Activated CD4-positive, alpha-beta T cell treated with anti-CD3 and anti-CD28 coated beads for 24 hours (primary cell): ENCODE results near the gene TCEAL9.
"Not testable (repeated sequence)": the region's sequence is repeated elsewhere in the genome, so short reads cannot be mapped to it uniquely, and the experiment has no call there.

Experiments used
- DNase-seq, 2 donors: peaks; one replicate each; pipeline ENCODE4 v3.0.0-alpha.2; 2020; ENCODE audit warnings: low read depth in 2 of 2

Gene TCEAL9, protein sequence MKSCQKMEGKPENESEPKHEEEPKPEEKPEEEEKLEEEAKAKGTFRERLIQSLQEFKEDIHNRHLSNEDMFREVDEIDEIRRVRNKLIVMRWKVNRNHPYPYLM

DNA sequence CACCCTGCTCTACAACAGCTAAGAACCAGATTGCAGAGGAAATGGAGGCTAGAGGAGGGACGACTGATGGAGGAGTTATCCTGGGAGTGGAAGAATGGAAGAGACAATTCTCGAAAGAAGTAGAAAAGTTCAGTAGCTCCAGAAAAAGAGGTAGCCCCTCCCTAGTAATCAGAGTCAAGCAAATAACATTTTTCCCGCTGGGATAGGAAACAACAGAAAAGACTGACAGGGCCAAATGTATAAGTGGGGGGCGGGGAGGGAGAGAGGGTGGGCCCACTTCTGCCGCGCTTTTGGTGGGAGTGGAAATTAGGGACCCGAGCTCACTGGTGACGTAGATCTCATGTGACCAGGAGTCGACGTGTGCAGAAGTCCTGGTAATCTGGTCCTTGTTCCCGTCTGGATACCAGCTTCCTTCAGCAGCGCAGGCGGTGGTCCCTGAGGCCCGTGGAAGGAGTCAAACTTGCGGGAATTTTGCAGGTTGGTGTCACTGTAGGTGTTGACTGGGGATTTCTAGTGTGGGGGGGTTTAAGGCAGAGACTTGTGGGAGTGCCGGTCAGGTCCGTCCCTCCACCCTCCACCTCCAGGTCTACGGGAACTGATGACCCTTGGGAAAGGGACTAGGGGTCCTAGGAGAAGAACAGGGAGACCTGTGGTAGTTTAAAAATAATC lies at the start of gene TCEAL9:
TSS of gene TCEAL9 (plus strand) at position 377 of the 669 bp plus-strand sequence. CDS start 1,179 bp downstream, outside the sequence.
- no peak for DNase-seq

DNA sequence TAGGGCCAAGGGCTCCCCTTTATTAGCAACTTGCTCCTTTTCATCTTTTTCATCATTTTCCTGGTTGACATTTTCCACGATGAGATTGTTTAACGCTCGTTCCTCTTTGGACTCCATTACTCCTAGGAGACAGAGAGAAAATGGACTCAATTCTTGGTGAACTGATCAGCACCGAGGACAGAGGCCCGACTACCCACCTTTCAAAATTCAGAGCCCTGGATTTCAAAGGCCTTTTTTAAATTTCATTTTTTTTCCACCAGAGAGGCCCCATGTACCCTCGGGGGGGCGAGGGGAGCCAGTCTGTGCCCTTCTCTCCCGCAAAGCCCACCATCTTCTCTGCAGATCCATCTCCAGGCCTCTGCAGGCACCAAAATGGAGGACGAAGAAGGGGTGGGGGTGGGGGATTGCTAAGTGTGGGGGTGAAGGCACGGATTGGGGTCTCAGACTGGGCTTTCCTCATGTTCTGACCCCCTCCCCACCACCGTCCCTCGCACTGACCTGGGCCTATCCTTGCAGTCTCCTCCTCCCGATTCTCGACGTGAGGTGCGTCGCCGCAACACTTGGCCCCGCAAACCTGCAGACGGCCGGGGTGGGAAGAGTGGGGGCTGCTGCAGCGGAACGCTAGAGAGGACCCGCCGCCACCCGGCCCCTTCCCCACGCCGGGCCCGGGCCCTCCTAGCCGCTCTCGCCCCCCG lies 46.3 kb upstream of the TCEAL9 start:
- no peak for DNase-seq

DNA sequence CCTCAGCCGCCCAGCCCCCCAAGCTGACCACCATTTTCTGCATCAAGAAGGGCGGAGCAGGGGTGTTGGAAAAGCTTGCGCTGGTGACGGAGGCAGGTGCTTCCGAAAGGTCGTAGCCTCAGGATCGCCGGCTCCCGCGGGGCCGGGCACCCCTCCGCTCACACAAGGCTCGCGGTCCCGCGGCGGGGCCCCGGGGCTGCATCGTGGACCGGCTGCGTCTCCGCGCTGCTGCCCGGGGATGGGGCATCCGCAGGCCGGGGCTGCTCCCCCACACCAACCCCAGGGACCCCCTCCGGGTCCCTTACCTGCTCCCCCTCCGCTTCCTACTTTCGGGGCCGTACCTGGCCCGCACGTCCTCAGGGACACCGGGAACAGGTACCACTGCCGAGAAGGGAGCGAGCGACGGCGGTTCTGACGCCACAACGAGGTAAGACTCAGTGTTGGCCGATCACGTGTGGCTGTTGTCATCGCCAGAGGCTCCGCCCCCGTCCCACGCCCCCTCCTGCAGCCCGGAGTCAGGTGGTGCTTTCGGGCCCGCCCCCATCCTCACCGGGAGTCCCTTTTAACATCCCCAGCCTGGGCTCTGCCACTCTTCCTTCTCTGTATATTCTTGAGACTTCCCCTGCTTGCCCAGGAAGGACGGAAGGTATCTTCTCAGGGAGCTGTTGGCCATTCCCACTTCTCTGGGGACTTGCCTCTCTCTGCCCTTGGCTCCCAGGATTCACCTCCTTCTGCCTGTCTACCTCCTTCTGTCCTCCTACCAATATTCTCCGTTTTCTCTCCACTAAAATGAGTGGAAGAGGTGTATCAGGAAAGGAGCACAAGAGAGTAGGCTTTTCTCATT lies 45.5 kb upstream of the TCEAL9 start, which contains the start of gene BEX2:
TSS of gene BEX2 (minus strand) at position 436 of the 844 bp plus-strand sequence. CDS start 1,014 bp downstream, outside the sequence.
- DNase-seq, result peak; percentile 68 to 73

DNA sequence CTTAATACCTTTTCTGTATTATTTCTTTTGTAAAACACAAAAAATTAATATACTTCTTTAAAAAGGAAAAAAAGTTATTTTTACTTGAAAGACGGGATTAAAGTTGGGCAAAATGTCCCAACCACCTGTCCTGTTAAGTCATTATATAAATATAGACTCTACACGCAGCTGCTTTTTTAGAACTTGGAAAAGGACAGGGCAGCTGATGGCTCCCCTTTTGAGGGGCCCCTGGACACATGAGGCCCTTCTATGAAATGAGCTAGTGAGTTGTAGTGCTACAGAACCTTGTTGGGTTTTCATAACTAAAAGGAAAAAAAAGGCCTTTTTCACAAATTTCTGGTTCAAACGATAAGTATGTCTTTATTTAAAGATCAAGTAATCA lies 44.9 kb upstream of the TCEAL9 start:
- no peak for DNase-seq

DNA sequence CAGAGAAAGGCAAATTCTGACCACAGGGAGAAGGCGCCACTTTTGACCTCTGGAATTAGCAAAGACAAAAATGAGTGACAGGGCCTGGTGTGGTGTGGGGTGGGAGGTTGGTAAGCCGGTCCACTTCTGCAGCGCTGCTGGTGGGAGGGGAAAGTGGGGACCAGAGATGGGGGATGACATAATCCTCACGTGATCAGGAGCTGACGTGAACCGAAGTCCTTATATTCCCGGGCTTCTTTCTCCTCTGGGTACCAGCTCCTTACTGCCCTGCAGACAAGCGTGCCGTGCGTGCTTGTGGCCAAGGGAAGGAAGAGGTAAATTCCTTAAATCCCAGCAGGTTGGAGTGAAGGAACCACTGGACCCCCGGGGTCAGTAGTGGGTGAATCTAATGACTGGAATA lies 26.3 kb upstream of the TCEAL9 start, which contains the start of gene TCEAL7:
TSS of gene TCEAL7 (plus strand) at position 249 of the 400 bp plus-strand sequence. CDS start 1,165 bp downstream, outside the sequence.
- DNase-seq, result no peak

DNA sequence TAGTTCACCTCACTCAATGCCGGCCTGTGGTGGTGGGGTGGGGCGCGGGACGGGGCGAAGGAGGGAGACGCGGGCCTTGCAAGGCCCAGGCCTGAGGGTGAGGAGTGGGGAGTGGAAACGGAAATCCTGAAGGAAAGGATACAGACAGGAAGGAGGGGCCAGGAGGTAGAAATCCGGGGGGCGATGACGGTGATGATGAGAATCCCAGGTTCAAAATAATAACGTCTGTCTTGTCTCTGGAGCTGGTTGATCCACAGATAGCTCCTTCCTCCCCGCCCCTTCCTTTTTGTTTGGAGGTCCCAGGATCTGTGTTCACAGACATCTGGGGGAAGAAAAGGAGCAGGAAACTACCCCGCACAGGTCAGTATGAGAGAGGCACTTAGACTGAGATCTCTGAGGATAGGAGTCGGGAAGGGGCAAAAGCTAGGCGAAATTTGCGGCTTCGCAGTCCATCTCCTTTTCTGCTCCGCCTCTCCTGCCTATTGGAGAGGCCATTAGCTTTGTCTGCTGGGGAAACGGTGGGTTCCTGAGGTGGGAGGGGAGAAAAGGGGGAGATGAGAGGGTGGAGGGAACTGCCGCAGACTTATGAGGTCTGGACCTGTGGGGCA lies 25.5 kb upstream of the TCEAL9 start:
- DNase-seq, result no peak

DNA sequence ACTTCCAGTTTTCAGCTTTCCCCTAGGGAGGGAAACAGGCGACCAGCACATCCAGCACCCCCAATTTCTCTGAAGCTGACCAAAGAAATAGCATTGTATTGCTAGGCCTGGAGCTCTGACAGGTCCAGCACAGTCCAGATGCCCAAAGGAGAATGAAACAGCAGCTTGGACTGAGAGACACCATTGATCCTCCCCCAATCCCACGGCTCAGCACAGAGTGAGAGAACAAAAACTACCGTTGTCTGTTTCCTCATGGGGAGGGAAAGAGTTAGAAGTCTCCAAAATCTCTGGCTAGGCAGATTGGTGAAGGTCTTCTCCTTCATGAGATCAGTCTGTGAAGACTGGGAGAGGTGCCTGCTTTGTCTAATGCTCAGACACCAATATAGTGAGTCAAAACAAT lies 17.6 kb upstream of the TCEAL9 start:
- DNase-seq, result no peak

DNA sequence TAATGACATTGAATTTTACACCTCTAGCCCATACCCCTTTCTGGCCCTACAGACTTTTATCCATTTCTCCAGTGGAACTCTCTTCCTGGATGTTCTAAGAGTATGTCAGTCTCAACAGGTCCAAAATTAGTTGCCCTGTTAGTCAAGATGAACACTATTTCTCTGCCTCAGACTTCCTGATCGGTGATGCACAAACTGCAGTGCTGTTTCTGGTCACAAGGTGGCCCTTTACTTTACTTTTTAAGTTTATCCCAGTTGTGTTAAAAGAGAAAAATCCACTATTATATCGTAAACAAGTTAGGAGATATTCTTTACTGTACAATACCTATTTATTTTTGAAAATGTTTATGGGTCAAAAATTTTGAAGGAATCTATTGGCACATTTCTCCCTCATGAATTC lies 13.2 kb upstream of the TCEAL9 start:
- DNase-seq, result peak in 1 of 2 donors; percentile 10

DNA sequence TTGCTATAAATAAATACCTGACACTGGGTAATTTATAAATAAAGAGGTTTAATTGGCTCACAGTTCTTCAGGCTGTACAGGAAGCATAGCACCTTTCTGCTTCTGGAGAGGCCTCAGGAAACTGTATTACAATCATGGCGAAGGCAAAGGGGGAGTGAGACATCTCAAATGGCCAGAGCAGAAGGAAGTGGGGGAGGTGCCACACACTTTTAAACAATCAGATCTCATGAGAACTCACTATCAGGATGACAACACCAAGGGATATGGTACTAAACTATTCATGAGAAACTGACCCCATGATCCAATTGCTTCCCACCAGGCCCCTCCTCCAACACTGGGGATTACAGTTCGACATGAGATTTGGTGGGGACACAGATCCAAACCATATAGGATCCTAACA lies 11.7 kb upstream of the TCEAL9 start:
- DNase-seq, result no peak

DNA sequence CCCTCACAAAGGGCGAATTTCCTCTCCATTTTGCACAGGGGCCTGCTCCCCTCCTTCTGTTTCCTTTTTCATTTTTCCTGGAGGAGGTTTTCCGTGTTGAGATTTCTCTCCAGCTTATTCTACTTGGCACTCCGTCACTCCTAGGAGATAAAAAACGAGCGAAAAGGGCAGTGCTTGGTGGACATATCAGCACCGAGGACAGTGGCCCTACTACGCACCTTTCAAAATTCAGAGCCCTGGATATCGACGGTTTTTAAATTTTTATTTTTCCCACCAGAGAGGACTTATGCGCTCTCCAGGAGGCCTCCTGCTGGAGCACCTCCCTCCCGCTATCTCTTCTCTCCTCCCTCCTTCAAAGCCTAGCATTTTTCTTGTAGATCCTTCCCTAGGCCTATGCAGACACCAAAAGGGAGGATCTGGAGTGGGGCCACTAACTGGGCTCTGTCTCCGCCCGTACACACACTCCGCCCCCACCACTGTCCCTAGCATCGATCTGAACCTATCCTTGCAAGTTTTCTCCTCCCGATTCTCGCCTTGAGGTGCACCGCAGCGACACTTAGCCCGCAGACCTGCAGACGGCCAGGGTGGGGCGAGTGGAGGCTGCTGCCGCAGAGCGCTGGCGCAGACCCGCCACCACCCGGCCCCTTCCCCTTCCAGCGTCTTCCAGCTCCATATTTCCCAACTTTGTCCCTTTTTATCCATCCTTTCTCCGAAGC lies 8.5 kb upstream of the TCEAL9 start:
- DNase-seq, result no peak

DNA sequence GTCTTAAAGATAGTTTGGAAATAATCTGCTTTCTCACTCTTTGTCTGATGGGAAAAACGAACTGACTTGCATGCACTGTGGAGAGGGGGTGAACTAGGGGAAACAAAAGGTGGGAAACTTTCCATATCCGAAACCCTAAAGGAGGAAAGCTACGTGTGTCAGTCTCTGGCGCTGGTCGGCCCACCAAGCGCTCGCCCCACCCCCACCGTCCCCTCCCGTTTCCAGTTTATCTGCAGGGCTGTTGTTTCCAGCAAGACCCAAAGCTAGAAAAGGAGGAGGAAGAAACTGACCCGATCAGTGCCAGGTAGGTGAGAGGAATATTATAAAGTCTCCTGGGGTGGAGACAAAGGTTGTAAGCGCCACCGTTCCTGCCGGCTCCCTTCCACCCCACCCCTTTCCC lies 552 bp downstream of the TCEAL9 start:
- no peak for DNase-seq

DNA sequence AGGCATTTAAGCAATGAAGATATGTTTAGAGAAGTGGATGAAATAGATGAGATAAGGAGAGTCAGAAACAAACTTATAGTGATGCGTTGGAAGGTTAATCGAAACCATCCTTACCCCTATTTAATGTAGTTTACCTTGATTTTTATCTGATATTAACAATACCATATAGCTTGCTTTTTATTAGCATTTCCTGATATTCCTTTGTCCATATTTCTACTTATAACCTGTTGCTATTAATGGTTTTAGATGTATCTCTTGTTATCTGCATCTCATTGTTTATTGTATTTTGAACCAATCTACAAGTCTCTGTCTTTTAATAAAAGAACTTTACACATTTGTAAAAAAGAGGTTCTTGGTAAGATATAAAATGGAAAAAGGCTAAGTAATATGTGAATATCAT lies 1.6 kb downstream of the TCEAL9 start:
- no peak for DNase-seq

DNA sequence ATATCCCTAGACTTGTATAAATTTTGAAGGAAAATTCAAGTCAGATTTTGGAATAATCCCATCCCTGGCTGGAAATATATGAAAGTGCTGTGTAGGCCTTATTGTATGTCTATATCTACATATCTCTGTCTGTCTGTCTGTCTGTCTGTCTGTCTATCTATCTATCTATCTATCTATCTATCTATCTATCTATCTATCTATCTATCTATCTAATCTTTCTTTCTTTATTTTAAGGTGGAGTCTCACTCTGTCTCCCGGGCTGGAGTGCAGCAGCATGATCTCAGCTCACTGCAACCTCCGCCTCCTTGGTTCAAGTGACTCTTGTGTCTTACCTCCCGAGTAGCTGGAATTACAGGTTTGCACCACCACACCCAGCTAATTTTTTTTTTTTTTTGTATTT lies 3.3 kb downstream of the TCEAL9 start:
- DNase-seq, result not testable (repeated sequence)

DNA sequence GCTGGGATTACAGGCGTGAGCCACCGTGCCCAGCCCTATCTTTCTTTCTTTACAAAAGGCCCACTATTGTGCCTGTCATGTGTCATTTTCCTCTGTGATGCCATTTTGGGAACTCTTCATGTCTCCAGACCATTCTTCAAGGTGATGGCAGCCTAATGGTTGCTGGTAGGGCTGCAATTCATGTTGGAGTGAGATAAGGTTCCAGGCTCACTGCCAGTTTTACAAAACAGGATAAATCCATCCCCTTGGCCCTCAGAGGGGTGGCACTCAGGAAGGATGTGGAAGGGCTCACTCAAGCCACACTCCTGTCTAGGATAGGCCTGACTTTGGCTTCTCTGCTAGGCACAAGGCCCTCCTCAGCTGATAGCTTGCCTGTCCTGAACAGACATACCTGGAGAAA lies 3.8 kb downstream of the TCEAL9 start:
- DNase-seq, result no peak

DNA sequence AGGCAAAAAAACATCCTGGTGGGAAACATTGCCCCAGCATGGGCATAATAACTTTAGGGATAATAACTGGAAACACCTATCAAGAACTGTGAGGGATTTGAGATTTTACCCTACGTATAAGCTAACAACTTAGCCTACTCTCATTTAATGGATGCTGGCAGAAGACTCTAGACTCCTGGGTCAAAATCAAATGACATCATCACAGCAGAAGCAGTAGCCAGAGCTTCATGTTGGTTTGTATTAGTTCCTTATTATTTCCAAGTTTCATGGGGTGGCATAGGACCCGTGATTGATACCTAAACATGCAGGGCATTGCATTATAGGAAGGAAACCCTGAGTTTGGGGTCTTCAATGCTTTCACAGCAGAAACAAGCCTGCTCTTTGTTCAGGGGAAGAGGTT lies 4.6 kb downstream of the TCEAL9 start:
- no peak for DNase-seq

DNA sequence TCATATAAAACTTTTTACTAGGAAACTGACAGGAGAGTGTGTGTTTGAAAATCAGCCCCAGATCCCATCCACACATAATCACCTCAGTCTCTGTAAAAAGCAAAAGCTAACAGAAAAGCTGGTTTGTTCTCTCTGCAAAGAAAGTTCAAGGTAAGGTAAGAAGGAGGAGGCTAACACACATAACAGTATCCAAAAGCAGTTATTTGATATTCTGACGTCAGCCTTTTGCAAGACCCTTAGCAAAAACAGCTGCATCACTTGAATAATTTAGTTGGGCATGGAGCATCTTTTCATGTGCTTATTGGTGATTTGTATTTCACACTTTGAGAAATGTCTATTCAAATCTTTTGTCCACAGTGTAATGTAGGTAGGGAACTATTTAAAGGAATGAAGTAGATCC lies 5.5 kb downstream of the TCEAL9 start:
- no peak for DNase-seq

DNA sequence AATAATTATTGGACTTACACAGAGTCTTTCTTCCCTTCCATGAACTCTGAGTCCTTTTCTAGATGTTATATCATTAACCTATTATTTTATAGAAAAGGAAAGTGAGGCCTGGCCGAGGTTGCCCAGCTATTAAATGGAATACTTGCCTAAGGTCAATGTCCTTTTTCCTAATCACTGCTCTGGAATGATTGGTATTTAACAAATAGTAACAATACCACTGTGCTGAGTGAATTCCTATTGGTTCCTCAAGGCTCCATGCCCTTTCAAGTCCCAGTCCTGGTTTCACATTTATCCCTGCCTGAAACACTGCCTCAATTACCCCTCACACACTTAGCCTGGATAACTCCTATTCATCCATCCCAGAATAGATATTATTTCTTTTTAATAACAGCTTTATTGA lies 6.2 kb downstream of the TCEAL9 start:
- DNase-seq, result no peak

DNA sequence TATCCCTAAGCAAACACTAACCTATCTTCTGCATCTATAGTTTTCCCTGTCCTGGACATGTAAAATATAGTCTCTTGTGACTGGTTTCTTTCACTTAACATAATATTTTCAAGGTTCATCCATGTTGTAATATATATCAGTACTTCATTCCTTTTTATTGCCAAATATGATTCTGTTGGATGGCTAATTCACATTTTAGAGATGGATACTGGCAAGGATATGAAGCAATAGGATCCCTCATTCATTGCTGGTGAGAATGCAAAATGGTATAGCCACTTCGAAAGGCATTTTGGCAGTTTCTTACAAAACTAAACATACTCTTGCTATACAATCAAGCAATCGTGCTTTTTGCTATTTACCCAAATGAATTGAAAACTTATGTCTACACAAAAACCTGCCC lies 6.7 kb downstream of the TCEAL9 start:
- no peak for DNase-seq

DNA sequence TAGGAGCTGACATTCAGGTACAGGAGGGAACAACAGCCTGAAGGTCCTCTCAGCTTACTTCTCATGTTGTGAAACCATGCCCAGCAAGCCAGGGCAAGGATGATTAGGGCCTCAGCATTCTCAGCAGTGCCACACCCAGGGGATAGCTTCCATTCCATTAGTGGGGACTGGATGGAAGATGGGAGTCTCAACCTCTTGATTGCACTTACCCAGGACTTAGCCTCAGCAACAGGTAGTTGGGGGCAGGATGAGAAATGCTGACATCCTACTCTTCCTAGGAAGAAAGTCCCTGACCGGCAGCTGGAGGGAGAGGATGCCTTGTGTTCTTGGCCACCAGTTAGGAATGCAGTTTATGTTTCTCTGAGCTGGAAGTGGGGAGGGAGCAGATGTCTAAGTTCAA lies 11.2 kb downstream of the TCEAL9 start:
- no peak for DNase-seq

DNA sequence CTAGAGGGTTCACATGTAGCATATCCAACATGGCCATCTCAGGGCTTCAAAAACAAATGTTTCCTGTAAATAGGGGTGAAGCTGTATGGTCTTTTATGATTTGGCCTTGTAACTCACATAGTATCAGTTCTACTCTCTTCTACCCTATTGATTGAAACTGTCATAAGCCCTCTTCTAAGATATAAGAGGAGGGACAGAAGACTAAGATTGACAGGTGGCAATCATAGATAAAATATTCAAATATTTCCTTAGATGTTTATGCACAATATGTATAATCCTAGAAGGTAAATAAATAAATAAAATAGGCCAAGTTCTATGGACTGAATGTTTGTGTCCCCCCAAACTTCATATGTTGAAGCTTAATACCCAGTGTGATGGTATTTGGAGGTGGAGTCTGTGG lies 13.2 kb downstream of the TCEAL9 start:
- DNase-seq, result no peak

DNA sequence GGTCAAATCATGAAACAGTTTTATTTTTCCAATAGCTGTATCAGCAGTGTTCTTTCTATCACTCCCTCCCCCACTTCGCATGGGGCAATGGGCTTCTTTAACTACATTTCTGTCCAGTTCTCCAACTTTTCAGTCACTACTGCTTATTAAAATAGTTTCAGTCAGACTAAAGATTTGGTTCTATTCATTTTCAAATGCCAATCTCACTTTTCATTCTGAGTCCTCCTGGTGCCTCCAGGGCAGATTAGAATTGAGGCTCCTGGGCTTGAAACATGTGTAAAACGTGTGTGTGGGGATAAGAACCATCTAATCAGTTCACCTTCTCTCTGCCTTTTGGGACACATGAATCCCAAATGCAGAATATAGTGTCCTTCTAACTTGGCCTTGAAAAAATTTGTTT lies 16.6 kb downstream of the TCEAL9 start:
- DNase-seq, result no peak
